Spleen (tissue), 11 donors: ENCODE results near the gene TOMM6. TPM values are rescaled to one million over a fixed set of nuclear protein-coding genes. Genes with fewer than 3 reads are reported as not detected.
"Not testable (repeated sequence)": the region's sequence is repeated elsewhere in the genome, so short reads cannot be mapped to it uniquely, and the experiment has no call there.

ENCODE experiments used
- DNase-seq: peaks from one replicate; pipeline ENCODE4 v3.0.0-alpha.2; 2020
- H3K27ac ChIP-seq, 8 donors: fragments of 200-600 bp; sonication (generic) in 7 of 8; 1 replicate in 4 of 8; 2 replicates in 4 of 8; pipeline versions ENCODE4 v1.5.0 to v1.8.0; 2016 to 2021; ENCODE audit warnings: inconsistent platforms in 4 of 8, mild to moderate bottlenecking in 4 of 8, moderate library complexity in 1 of 8
- H3K27me3 ChIP-seq, 7 donors: fragments of 200-600 bp; sonication (generic) in 6 of 7; replicated peaks in 1 of 7; 1 replicate in 4 of 7; 2 replicates in 3 of 7; pipeline versions ENCODE4 v1.5.0 to v1.8.0; 2016 to 2021; ENCODE audit warnings: inconsistent platforms in 3 of 7, mild to moderate bottlenecking in 1 of 7
- H3K36me3 ChIP-seq, 6 donors: fragments of 200-600 bp; sonication (generic) in 5 of 6; 1 replicate in 4 of 6; 2 replicates in 2 of 6; pipeline versions ENCODE4 v1.5.0 to v1.8.0; 2016 to 2021; ENCODE audit warnings: inconsistent platforms in 2 of 6
- H3K4me1 ChIP-seq, 6 donors: fragments of 200-600 bp; sonication (generic) in 5 of 6; 1 replicate in 3 of 6; 2 replicates in 3 of 6; pipeline versions ENCODE4 v1.5.0 to v1.8.0; 2016 to 2021; ENCODE audit warnings: inconsistent platforms in 3 of 6
- H3K4me3 ChIP-seq, 8 donors: fragments of 200-600 bp; sonication (generic) in 7 of 8; 1 replicate in 4 of 8; 2 replicates in 4 of 8; pipeline versions ENCODE4 v1.5.0 to v1.8.0; 2016 to 2021; ENCODE audit warnings: inconsistent platforms in 4 of 8, mild to moderate bottlenecking in 4 of 8, moderate library complexity in 2 of 8
- H3K9me3 ChIP-seq, 8 donors: fragments of 200-600 bp; sonication (generic) in 7 of 8; 1 replicate in 4 of 8; 2 replicates in 4 of 8; pipeline versions ENCODE4 v1.5.0 to v1.8.0; 2016 to 2021; ENCODE audit warnings: inconsistent platforms in 4 of 8
- POLR2A ChIP-seq, 3 donors: fragments of 450-650 bp; IDR thresholded peaks; one replicate each; pipeline ENCODE4 v1.5.1; 2017; ENCODE audit warnings: antibody characterized with exemption in 3 of 3, mild to moderate bottlenecking in 1 of 3
- POLR2AphosphoS5 ChIP-seq, 3 donors: sonication (generic); formaldehyde crosslinking; IDR thresholded peaks; one replicate each; pipeline ENCODE4 v1.5.1; 2017; ENCODE audit warnings: antibody characterized with exemption in 3 of 3
- WGBS, 5 donors: extraction: QIAGEN DNeasy Blood & Tissue Kit in 3 of 5; methylation state at CpG; one replicate each; pipeline versions ENCODE4 v1.1.5 to v1.1.7; 2013 to 2018; 5-methylcytosine and 5-hydroxymethylcytosine counted together
- intact Hi-C: fragments of 100-400 bp; cut with DNase I; formaldehyde crosslinking; loops from one replicate; pipeline ENCODE4 v1.15.0; 2023; ENCODE audit warnings: low total_unique reads
- polyA plus RNA-seq, 3 donors: library from polyadenylated mRNA; stranded (reverse); fragments of 200-250 nt; gene quantifications; one replicate each; pipeline ENCODE4 v1.2.1, GENCODE V29; 2013
- total RNA-seq, 7 donors: library from RNA; depleted of rRNA in 3 of 7; stranded (reverse); fragments of >200 nt in 3 of 7; fragmentation: NEBNext Ultra II Directional in 4 of 7; extraction: Animal tissue kit (Norgen Biotek cat#: 25700) in 4 of 7; gene quantifications; one replicate each; pipeline versions ENCODE4 v1.1.0 to v1.2.1, GENCODE V29; 2016 to 2021
- TF ChIP-seq, protein P1 (sequence below), 11 experiments: fragments of 200-600 bp in 7 of 11; fragments of 450-650 bp in 4 of 11; sonication (generic) in 4 of 11; IDR thresholded peaks in 8 of 11; conservative IDR thresholded peaks in 3 of 11; 1 replicate in 7 of 11; 2 replicates in 4 of 11; pipeline versions ENCODE4 v1.4.0 to v1.8.0; 2016 to 2021; ENCODE audit warnings: antibody characterized with exemption in 11 of 11, inconsistent platforms in 4 of 11, mild to moderate bottlenecking in 1 of 11
- donor health status: healthy with polysubstance abuse.
- donor health status: DM: no; HTN: no; CAD: no; lungs with moderate emphysema.
- donor health status: DM: no; HTN: no; CAD: no.
- donor health status: Bipolar disorder and iron deficiency.
- donor health status: healthy.
- donor health status: DM: no; HTN: no; CAD: no.
- donor health status: DM: yes; HTN: yes; CAD: no.

The TOMM6 gene
- total and polyA plus RNA-seq, 10 donors, result 110 to 439 (median 137) TPM

DNA sequence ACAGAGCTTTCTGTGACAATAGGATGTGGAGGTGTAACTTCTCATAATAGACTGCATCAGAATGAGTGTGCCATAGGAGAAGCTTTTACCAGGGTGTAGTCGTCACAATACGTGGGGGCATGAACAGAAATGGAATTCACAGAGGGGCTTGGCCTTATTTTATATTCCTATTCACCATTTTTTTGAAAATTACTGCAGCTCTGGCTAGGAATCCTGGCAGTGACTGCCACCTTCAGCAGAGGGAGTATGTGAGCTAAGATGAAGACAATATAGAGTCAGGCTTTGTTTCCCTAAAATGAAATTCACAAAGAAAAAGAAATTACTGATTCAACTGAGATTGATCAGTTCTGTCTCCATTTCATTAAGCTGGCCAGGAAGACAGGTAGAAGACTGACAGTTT, 13.9 kb downstream of the TOMM6 start:
- H3K27me3 ChIP-seq, result no peaks in the 10 kb centered on the region
- TF ChIP-seq, protein P1, sequence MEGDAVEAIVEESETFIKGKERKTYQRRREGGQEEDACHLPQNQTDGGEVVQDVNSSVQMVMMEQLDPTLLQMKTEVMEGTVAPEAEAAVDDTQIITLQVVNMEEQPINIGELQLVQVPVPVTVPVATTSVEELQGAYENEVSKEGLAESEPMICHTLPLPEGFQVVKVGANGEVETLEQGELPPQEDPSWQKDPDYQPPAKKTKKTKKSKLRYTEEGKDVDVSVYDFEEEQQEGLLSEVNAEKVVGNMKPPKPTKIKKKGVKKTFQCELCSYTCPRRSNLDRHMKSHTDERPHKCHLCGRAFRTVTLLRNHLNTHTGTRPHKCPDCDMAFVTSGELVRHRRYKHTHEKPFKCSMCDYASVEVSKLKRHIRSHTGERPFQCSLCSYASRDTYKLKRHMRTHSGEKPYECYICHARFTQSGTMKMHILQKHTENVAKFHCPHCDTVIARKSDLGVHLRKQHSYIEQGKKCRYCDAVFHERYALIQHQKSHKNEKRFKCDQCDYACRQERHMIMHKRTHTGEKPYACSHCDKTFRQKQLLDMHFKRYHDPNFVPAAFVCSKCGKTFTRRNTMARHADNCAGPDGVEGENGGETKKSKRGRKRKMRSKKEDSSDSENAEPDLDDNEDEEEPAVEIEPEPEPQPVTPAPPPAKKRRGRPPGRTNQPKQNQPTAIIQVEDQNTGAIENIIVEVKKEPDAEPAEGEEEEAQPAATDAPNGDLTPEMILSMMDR (IDR thresholded peaks at IDR 0.05 in 8 of 11, conservative IDR thresholded peaks at IDR 0.05 in 3 of 11), result peak in 2 of 11 experiments; percentile 21 to 22
- TF ChIP-seq POLR2A (IDR thresholded peaks at IDR 0.05) (no peak), POLR2AphosphoS5 (IDR thresholded peaks at IDR 0.05) (no peak)
- no peaks in the 10 kb centered on the region for H3K4me1 ChIP-seq
- no peak overlapping the region for H3K27ac ChIP-seq
- WGBS, 5 donors, result 82 to 91% (median 86%) methylated on average over 2 of the region's 2 CpGs
- DNase-seq, result no peak
- H3K9me3 ChIP-seq, result no peaks in the 10 kb centered on the region
- peaks cover 0 to 45% (median 17%) of the 10 kb centered on the region in 6 donors for H3K36me3 ChIP-seq
- intact Hi-C loops, result no loop called here
- no peak overlapping the region for H3K4me3 ChIP-seq

DNA sequence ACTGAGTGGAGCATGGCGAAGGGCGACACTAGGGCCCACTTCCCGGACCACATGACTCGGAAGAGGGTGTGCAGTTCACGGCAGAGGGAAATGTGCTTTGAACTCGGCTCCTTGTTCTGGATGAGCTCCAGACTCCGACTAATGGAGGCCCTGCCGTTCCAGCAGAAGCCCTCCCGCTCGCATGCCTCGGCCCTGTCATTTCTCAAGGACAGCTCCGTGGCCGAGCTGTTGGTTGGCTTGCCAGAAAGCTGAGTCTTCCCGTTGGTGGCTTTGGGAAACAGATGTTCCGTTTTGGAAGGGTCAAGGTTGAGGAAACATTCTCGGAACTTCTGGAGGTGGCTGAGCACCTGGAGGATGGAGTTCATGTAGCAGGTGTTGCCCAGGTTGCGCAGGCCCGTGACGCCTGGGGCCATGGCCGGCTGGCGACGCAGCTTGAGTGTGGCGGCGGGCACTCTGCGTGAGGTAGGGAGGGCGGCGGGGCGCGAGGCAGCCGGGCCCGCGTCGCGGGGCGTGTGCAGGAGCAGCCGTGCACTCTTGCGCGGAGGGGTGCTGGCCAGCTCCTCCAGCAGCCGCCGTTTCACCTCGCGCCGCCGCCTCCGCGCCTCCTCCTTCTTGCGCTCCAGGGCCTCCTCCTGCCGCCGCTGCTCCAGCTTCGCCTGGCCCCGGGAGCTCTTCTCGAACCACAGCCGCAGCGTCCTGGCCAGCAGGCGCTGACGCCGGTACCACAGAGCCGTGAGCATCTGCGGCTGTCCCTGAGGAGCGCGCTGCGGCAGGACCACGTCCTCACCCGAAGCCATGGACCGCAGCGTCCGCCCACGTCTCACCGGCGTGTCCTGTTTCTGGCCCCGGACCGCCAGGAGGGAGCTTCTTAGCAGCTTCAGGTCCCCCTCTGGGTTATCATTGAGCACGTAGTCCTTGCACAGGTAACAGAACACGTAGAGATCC, 18.6 kb downstream of the TOMM6 start:
- no peaks in the 10 kb centered on the region for H3K27me3 ChIP-seq
- no peaks in the 10 kb centered on the region for H3K4me1 ChIP-seq
- no peak for DNase-seq
- intact Hi-C loops, result no loop called here
- no peaks in the 10 kb centered on the region for H3K9me3 ChIP-seq
- no peak overlapping the region for H3K27ac ChIP-seq
- WGBS, 5 donors, result 94 to 96% (median 96%) methylated on average over 61 to 74 of the region's 74 CpGs
- H3K36me3 ChIP-seq, result peaks cover 0 to 27% (median 14%) of the 10 kb centered on the region in 6 donors
- H3K4me3 ChIP-seq, result no peak overlapping the region
- TF ChIP-seq POLR2AphosphoS5 (IDR thresholded peaks at IDR 0.05) (no peak), POLR2A (IDR thresholded peaks at IDR 0.05) (no peak)
- TF ChIP-seq, protein P1 (IDR thresholded peaks at IDR 0.05 in 8 of 11, conservative IDR thresholded peaks at IDR 0.05 in 3 of 11), result no peak

DNA sequence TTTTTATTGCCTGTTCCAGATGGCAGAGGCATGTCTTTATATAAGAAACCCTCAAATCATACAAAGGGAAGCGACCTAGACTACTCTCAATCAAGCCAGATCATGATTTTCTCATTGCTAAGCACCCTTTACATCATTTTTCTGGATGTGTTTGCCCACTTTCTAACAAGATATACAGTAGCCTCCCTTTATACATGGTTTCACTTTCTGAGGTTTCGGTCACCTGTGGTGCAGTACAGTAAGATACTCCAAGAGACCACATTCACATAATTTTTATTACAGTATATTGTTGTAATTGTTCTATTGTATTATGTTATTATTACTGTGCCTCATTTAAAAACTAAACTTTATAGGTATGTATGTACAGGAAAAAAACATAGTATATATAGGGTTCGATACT, 23.6 kb downstream of the TOMM6 start:
- intact Hi-C loops, result no loop called here
- peaks cover 0 to 7% (median 6%) of the 10 kb centered on the region in 6 donors for H3K36me3 ChIP-seq
- no peak overlapping the region for H3K27ac ChIP-seq
- no peak overlapping the region for H3K4me3 ChIP-seq
- H3K27me3 ChIP-seq, result no peaks in the 10 kb centered on the region
- no peak for TF ChIP-seq POLR2AphosphoS5 (IDR thresholded peaks at IDR 0.05)
- TF ChIP-seq POLR2A (IDR thresholded peaks at IDR 0.05), result no peak
- TF ChIP-seq, protein P1 (IDR thresholded peaks at IDR 0.05 in 8 of 11, conservative IDR thresholded peaks at IDR 0.05 in 3 of 11), result no peak
- no peaks in the 10 kb centered on the region for H3K4me1 ChIP-seq
- no peak for DNase-seq
- H3K9me3 ChIP-seq, result no peaks in the 10 kb centered on the region
- WGBS, 5 donors, result 93 to 98% (median 94%) methylated on average over 3 of the region's 3 CpGs

DNA sequence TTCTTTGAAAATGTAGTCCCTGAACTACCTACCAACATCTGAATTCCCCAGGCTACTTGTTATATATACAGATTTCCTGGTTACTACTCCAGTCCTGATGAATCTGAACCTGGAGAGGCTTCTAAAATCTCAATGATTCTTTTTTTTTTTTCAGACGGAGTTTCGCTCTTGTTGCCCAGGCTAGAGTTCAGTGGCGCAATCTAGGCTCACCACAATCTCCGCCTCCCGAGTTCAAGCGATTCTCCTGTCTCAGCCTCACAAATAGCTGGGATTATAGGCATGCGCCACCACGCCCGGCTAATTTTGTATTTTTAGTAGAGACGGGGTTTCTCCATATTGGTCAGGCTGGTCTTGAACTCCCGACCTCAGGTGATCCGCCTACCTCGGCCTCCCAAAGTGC, 24.5 kb downstream of the TOMM6 start:
- H3K9me3 ChIP-seq, H3K27ac ChIP-seq, DNase-seq, H3K4me1 ChIP-seq, intact Hi-C loops, H3K36me3 ChIP-seq, H3K4me3 ChIP-seq, H3K27me3 ChIP-seq: not testable (repeated sequence)
- WGBS, 5 donors, result 81 to 96% (median 88%) methylated on average over 9 to 13 of the region's 13 CpGs
